K562 (cell line): ENCODE results near the gene ADM. TPM values are rescaled to one million over a fixed set of nuclear protein-coding genes. Genes with fewer than 3 reads are reported as not detected.

ENCODE experiments used
- ATAC-seq: fragments of 200-7000 bp; cut with Tn5 transposase; 3 replicates; pipeline ENCODE4 v1.9.1; 2020; ENCODE audit warnings: moderate library complexity
- BruUV-seq: library from RNA; stranded (reverse); fragments of 400-500 nt; replicated peaks from 2 replicates; lab custom pipeline; 2021; lab: Mats Ljungman, UMichigan
- CTCF ChIA-PET: fragments of 300-600 bp; formaldehyde crosslinking; extraction: SDS; loops from one replicate; lab custom pipeline; 2021; ENCODE audit warnings: low intra/inter-chr PET ratio; lab: Yijun Ruan, JAX
- POLR2A ChIA-PET: fragments of 300-600, 350-650 bp; sonication (Branson Sonifier 250); formaldehyde crosslinking; extraction: SDS; loops from one replicate; lab custom pipeline; 2021; ENCODE audit warnings: antibody characterized with exemption, inconsistent platforms; lab: Yijun Ruan, JAX
- DNase-seq, 4 experiments: peaks; one replicate each; pipeline versions ENCODE4 v3.0.0 to v3.0.0-alpha.2; 2011 to 2018; ENCODE audit warnings: low spot score in 3 of 4, mixed read lengths in 3 of 4; ENCODE audit errors: extremely low read depth in 1 of 4
- FAIRE-seq: peaks from 2 replicates; lab custom pipeline; 2011; peaks lifted over from hg19 to GRCh38; lab: Jason Lieb, UNC
- H2AFZ ChIP-seq: 2 replicates; pipeline ENCODE4 v1.6.0; 2011; ENCODE audit warnings: low read depth, low read length, control low read depth, inconsistent platforms
- H3K27ac ChIP-seq: fragments of 200-600 bp; 3 replicates; pipeline ENCODE4 v1.8.0; 2011; ENCODE audit warnings: low read depth, mild to moderate bottlenecking, control low read depth, inconsistent platforms, low read length, moderate library complexity, mixed read lengths; ENCODE audit errors: extremely low read depth
- H3K27me3 ChIP-seq, 2 experiments: fragments of 300-600 bp in 1 of 2; 2 replicates in 1 of 2; 3 replicates in 1 of 2; pipeline versions ENCODE4 v1.6.0 to v1.8.0; 2011; ENCODE audit warnings: inconsistent platforms in 2 of 2, low read length in 2 of 2, mild to moderate bottlenecking in 1 of 2, mixed read lengths in 1 of 2, moderate library complexity in 1 of 2; ENCODE audit not compliant: control insufficient read depth in 2 of 2, insufficient read depth in 2 of 2
- H3K36me3 ChIP-seq: fragments of 300-600 bp; 3 replicates; pipeline ENCODE4 v1.8.0; 2011; ENCODE audit warnings: mild to moderate bottlenecking, low read length, inconsistent platforms; ENCODE audit not compliant: control insufficient read depth, insufficient read depth
- H3K4me1 ChIP-seq, 2 experiments: fragments of 200-600 bp in 1 of 2; replicated peaks in 1 of 2; 2 replicates in 1 of 2; 3 replicates in 1 of 2; pipeline versions ENCODE4 v1.5.1 to v1.8.0; 2011; ENCODE audit warnings: inconsistent platforms in 2 of 2, low read length in 2 of 2, mild to moderate bottlenecking in 1 of 2, mixed read lengths in 1 of 2, moderate library complexity in 1 of 2; ENCODE audit not compliant: control insufficient read depth in 2 of 2, insufficient read depth in 2 of 2
- H3K4me2 ChIP-seq: 2 replicates; pipeline ENCODE4 v1.6.1; 2011; ENCODE audit warnings: low read length, control low read depth, inconsistent platforms, mixed read lengths; ENCODE audit not compliant: insufficient read depth
- H3K4me3 ChIP-seq: fragments of 200-600 bp; sonication (generic), shearing (Covaris generic); 2 replicates; pipeline ENCODE4 v1.5.1; 2016; ENCODE audit warnings: control low read depth, inconsistent platforms
- H3K79me2 ChIP-seq: fragments of 200-600 bp; 3 replicates; pipeline ENCODE4 v1.8.0; 2011; ENCODE audit warnings: low read length, inconsistent platforms; ENCODE audit not compliant: control insufficient read depth, insufficient read depth
- H3K9ac ChIP-seq, 2 experiments: 2 replicates each; pipeline versions ENCODE4 v1.6.0 to v1.6.1; 2011; ENCODE audit warnings: low read depth in 2 of 2, low read length in 2 of 2, control low read depth in 1 of 2, inconsistent platforms in 1 of 2, mild to moderate bottlenecking in 1 of 2, mixed read lengths in 1 of 2; ENCODE audit not compliant: insufficient read depth in 1 of 2
- H3K9me1 ChIP-seq: one replicate; pipeline ENCODE4 v1.6.0; 2011; ENCODE audit warnings: inconsistent platforms, mild to moderate bottlenecking, low read length, moderate library complexity; ENCODE audit not compliant: control insufficient read depth, insufficient read depth
- H3K9me3 ChIP-seq: replicated peaks from 2 replicates; pipeline ENCODE4 v1.5.1; 2011; ENCODE audit warnings: low read depth, low read length, inconsistent platforms; ENCODE audit not compliant: control insufficient read depth, insufficient read depth
- H4K20me1 ChIP-seq: replicated peaks from 2 replicates; pipeline ENCODE4 v1.6.1; 2011; ENCODE audit warnings: low read length, inconsistent platforms, mixed read lengths; ENCODE audit not compliant: control insufficient read depth, insufficient read depth
- ATF1 ChIP-seq, 2 experiments: fragments of 450-650 bp in 1 of 2; IDR thresholded peaks; 2 replicates each; pipeline ENCODE4 v1.6.1; 2016; ENCODE audit warnings: missing compliant biosample characterization in 1 of 2, missing genetic modification characterization in 1 of 2
- CREM ChIP-seq: IDR thresholded peaks from 2 replicates; pipeline ENCODE4 v1.6.1; 2014; ENCODE audit warnings: antibody characterized with exemption, low read depth
- USF1 ChIP-seq: sonication (generic); formaldehyde crosslinking; IDR thresholded peaks from 2 replicates; pipeline ENCODE4 v1.9.0; 2022; ENCODE audit warnings: mild to moderate bottlenecking, missing genetic modification reagents
- ZNF217 ChIP-seq: sonication (generic); formaldehyde crosslinking; IDR thresholded peaks from 2 replicates; pipeline ENCODE4 v1.8.0; 2022; ENCODE audit warnings: mild to moderate bottlenecking, missing genetic modification reagents
- ZNF75A ChIP-seq: fragments of 450-650 bp; formaldehyde crosslinking; IDR thresholded peaks from 2 replicates; pipeline ENCODE4 v1.4.0; 2020; ENCODE audit warnings: mild to moderate bottlenecking
- WGBS: fragments of 100-300 bp; shearing (Covaris generic); methylation state at CpG from one replicate; pipeline ENCODE4 v1.1.6; 2016; ENCODE audit warnings: low coverage, mixed read lengths; ENCODE audit not compliant: insufficient coverage; ENCODE audit errors: missing lambda C conversion rate; 5-methylcytosine and 5-hydroxymethylcytosine counted together
- in situ Hi-C: fragments of 300-500 bp; cut with MboI; formaldehyde crosslinking; loops from 4 replicates; pipeline ENCODE4 v1.15.0; 2018; ENCODE audit warnings: inconsistent platforms, mixed read lengths
- intact Hi-C: fragments of 100-400 bp; cut with micrococcal nuclease; formaldehyde crosslinking; loops from 2 replicates; pipeline ENCODE4 v1.14.2; 2022
- polyA plus RNA-seq, 8 experiments: library from polyadenylated mRNA; depleted of rRNA in 4 of 8; stranded (reverse) in 5 of 8; unstranded in 3 of 8; fragments of >200 nt; fragmentation: Nextera tagmentation in 2 of 8; fragmentation: Illumina TruSeq in 1 of 8; extraction: Ambion mirVana in 2 of 8; extraction: Trizol in 1 of 8; gene quantifications; 2 replicates each; pipeline versions ENCODE4 v1.2.1 to v1.2.3, GENCODE V29; 2011 to 2014; ENCODE audit warnings: inconsistent platforms in 1 of 8, missing spikeins in 1 of 8
- total RNA-seq, 7 experiments: library from RNA; depleted of rRNA in 6 of 7; stranded (reverse); fragments of >200 nt in 6 of 7; fragmentation: Illumina TruSeq in 2 of 7; extraction: Trizol in 2 of 7; gene quantifications; 2 replicates each; pipeline versions ENCODE4 v1.2.1 to v1.2.3, GENCODE V29; 2011 to 2021; ENCODE audit warnings: low replicate concordance in 1 of 7

ADM gene
- total and polyA plus RNA-seq, 9 of the 15 experiments (the other 6 are each of a cell fraction or from before 2014, with no cell fraction given) = 0.23 to 0.49 (median 0.32) TPM; not detected in 6

DNA sequence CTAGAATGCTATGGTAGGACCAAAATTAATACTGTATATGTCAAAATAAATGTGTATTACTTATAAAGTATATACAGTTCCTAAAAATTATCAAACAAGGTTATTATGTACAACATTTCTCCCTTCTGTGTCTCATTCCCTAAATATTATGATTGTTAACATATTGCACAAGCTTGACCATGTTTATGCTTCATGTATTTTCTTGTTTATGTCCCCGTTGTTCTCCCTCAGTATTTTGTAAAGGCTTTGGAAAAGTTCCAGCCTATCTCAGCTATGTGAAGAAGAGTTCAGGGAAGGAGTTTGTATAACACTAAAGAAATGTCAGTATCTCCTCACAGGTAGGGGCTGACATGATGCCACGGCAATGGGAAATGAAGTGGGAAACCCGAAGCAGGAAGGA is 19.6 kb downstream of the ADM start:
- no peak overlapping the region for H3K9ac ChIP-seq
- H3K4me3 ChIP-seq = no peak overlapping the region
- H3K36me3 ChIP-seq = no peaks in the 10 kb centered on the region
- FAIRE-seq (no peak), DNase-seq (no peak), ATAC-seq (no peak)
- no peaks in the 10 kb centered on the region for H3K9me1 ChIP-seq
- BruUV-seq = no TSS peak
- H3K79me2 ChIP-seq = no peaks in the 10 kb centered on the region
- no peak overlapping the region for H2AFZ ChIP-seq
- CTCF ChIA-PET = interaction anchor here (2.1 kb wide), 1 partner anchor 462 kb away, joined by 9 read pairs; no protein-coding TSS in a partner anchor
- WGBS = 0% methylated on average over 3 of the region's 3 CpGs
- in situ Hi-C loops = loop anchor here (25.0 kb wide), 1 partner anchor 462 kb away; no protein-coding TSS in a partner anchor
- no peak for TF ChIP-seq ZNF217 (CRISPR knock-in tag)
- TF ChIP-seq CREM = no peak
- TF ChIP-seq ZNF75A (CRISPR knock-in tag) = no peak
- no peaks in the 10 kb centered on the region; the same call in 1 of the 2 replicates for H4K20me1 ChIP-seq
- POLR2A ChIA-PET = interaction anchor here (1.6 kb wide), 1 partner anchor 9 kb away, joined by 5 read pairs; no protein-coding TSS in a partner anchor
- intact Hi-C loops = loop anchor here (5.0 kb wide), 2 partner anchors 43 to 332 kb away; no protein-coding TSS in a partner anchor
- H3K27me3 ChIP-seq = no peaks in the 10 kb centered on the region
- H3K9me3 ChIP-seq = no peaks in the 10 kb centered on the region
- no peak overlapping the region for H3K27ac ChIP-seq
- H3K4me1 ChIP-seq = peaks cover 0 to 5% of the 10 kb centered on the region in 2 experiments; a peak in 2 of 5 replicates
- H3K4me2 ChIP-seq = no peak overlapping the region

DNA sequence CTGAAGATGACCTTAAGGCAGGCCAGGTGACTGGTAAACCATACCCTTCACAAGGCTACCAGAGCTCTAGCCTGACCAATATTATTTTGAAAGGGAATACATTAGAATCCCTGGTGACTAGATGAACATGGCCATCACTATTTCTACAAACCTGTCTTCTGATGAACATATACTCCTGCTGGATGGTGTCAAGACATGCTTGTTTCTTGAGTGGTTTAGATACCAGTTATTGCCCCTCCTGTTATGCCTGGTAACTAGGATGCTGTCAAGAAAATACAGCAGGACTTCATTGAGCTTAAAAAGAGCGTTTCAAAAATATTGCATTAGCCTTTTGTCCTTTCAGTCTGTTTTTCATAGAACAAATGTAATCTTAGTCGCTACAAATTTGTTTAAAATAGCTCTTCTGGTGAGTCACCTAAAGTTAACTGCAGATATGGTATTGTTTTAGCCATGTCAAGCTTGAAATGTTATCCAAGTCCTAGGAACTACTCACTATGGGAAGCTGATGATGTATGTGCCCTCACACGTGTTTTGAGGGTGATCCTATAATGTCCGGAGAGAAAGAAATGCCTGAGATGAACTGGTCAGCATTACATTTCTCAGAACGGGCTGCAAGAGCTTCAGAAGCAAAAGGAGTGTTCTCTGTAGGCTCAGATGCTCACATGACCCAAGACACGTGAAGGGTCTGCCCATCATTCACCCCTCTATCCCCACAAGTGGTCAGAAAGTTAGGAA is 20.6 kb downstream of the ADM start:
- Histone ChIP-seq H3K4me2 (no peak overlapping the region), H3K4me3 (no peak overlapping the region), H2AFZ (no peak overlapping the region), H3K79me2 (no peaks in the 10 kb centered on the region), H3K4me1 (peaks cover 0 to 5% of the 10 kb centered on the region in 2 experiments; a peak in 2 of 5 replicates), H3K9ac (no peak overlapping the region), H4K20me1 (no peaks in the 10 kb centered on the region; the same call in 1 of the 2 replicates), H3K27ac (no peak overlapping the region), H3K36me3 (no peaks in the 10 kb centered on the region), H3K9me3 (no peaks in the 10 kb centered on the region), H3K27me3 (no peaks in the 10 kb centered on the region), H3K9me1 (no peaks in the 10 kb centered on the region)
- TF ChIP-seq ATF1 (CRISPR knock-in tag; IDR thresholded peaks at IDR 0.05) = no peak
- no peak for TF ChIP-seq ATF1 (tag; IDR thresholded peaks at IDR 0.05)
- TF ChIP-seq USF1 = no peak
- in situ Hi-C loops (no loop called here), intact Hi-C loops (no loop called here)
- no peak for DNase-seq
- FAIRE-seq = no peak
- no TSS peak for BruUV-seq
- ATAC-seq = no peak
- POLR2A ChIA-PET = interaction anchor here (0.6 to 1.6 kb wide), 2 partner anchors 10 to 737 kb away, joined by 3 to 5 read pairs; no protein-coding TSS in a partner anchor
- 0% methylated on average over 6 of the region's 6 CpGs for WGBS
- CTCF ChIA-PET = no interaction called here
